Measurements from ENCODE around the gene RAET1G.

RAET1G gene

DNA sequence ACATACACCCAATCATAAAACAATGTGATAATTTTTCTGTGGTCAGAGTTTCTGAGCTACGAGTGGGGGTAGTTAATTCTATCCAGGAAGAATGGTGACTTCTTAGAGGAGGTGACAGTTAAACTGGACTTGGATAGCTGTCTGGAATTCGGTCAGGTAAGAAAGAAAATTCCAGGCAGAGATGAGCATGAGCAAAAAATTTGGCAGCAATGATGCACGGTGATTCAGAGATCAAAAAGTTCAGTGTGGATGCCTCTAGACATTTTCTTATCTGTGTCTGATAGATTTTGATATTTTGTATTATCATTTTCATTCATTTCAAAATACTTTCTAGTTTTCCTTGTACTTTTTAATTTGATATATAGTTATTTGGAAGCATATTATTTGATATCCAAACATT is 37.0 kb downstream of the RAET1G start:
- in situ Hi-C loops (cut with MboI; ENCODE audit: low pct_unique_long_range_greater_than_20kb, low sequenced_read_pairs): no loop called here
- no peak for DNase-seq

- no peak for DNase-seq
- in situ Hi-C loops (cut with MboI; ENCODE audit: low pct_unique_long_range_greater_than_20kb, low sequenced_read_pairs): no loop called here
Measured at GRCh38 chr6:149884617-149885016, 38.3 kb downstream of the RAET1G start.

GRCh38 chr6:149884215-149884614 is 38.7 kb downstream of the RAET1G start:
- in situ Hi-C loops (cut with MboI; ENCODE audit: low pct_unique_long_range_greater_than_20kb, low sequenced_read_pairs): no loop called here
- no peak for DNase-seq

DNA sequence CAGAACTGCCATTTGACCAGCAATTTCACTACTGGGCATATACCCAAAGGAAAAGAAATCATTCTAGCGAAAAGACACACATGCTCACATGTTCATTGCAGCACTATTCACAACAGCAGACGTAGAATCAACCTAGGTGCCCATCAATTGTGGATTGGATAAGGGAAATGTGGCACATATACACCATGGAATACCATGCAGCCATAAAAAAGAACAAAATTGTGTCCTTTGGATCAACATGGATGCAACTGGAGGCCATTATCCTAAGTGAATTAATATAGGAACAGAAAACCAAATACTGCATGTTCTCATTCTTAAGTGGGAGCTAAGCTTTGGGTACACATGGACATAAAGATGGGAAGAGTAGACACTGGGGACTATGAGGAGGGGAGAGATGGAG is 41.1 kb downstream of the RAET1G start:
- DNase-seq: no peak
- in situ Hi-C loops (cut with MboI; ENCODE audit: low pct_unique_long_range_greater_than_20kb, low sequenced_read_pairs): no loop called here

GRCh38 chr6:149881066-149881766 is 41.7 kb downstream of the RAET1G start:
- in situ Hi-C loops (cut with MboI; ENCODE audit: low pct_unique_long_range_greater_than_20kb, low sequenced_read_pairs): no loop called here
- DNase-seq: no peak

DNA sequence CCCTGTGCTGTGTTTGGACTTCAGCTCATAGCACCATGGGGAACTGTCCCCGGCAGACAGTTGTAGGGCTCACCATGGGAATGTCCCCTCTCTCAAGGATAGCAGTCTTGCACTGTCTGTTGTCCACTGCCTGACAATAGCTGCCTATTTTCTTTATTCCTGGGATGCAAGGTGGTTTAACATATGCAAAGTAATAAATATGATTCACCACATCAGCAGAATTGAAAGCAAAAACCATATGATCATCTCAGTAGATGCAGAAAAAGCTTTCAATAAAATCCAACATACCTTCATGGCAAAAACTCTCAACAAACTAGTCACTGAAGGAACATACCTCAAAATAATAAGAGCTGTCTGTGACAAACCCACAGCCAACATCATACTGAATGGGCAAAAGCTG is 45.3 kb downstream of the RAET1G start:
- in situ Hi-C loops (cut with MboI; ENCODE audit: low pct_unique_long_range_greater_than_20kb, low sequenced_read_pairs): no loop called here
- DNase-seq: no peak

GRCh38 chr6:149876241-149876933 is 46.5 kb downstream of the RAET1G start:
- in situ Hi-C loops (cut with MboI; ENCODE audit: low pct_unique_long_range_greater_than_20kb, low sequenced_read_pairs): no loop called here

GRCh38 chr6:149872233-149872632 is 50.7 kb downstream of the RAET1G start:
- in situ Hi-C loops (cut with MboI; ENCODE audit: low pct_unique_long_range_greater_than_20kb, low sequenced_read_pairs): no loop called here

More at GRCh38 chr6:149876241-149876933, 46.5 kb downstream of the RAET1G start:
- no peak for DNase-seq

GRCh38 chr6:149871182-149871581 is 51.7 kb downstream of the RAET1G start:
- in situ Hi-C loops (cut with MboI; ENCODE audit: low pct_unique_long_range_greater_than_20kb, low sequenced_read_pairs): no loop called here
- DNase-seq: no peak

More at GRCh38 chr6:149872233-149872632, 50.7 kb downstream of the RAET1G start:
- DNase-seq: no peak

GRCh38 chr6:149869275-149869892 is 53.5 kb downstream of the RAET1G start:
- in situ Hi-C loops (cut with MboI; ENCODE audit: low pct_unique_long_range_greater_than_20kb, low sequenced_read_pairs): no loop called here
- no peak for DNase-seq

- in situ Hi-C loops (cut with MboI; ENCODE audit: low pct_unique_long_range_greater_than_20kb, low sequenced_read_pairs): no loop called here
- DNase-seq: peak; percentile 45
Measured at GRCh38 chr6:149867876-149868640, 54.9 kb downstream of the RAET1G start.

Measured in KBM-7 (cell line).